ENCODE data around the gene LOC128125822.

GRCh38 chr6:63546697-63547096, 25.6 kb upstream of the LOC128125822 start:
- TF ChIP-seq EP300 (IDR thresholded peaks at IDR 0.05; ENCODE audit: borderline replicate concordance) (no peak), MAX (IDR thresholded peaks at IDR 0.05) (no peak), REST (IDR thresholded peaks at IDR 0.05; ENCODE audit: low read depth) (no peak), CREB1 (IDR thresholded peaks at IDR 0.05; ENCODE audit: low read depth) (no peak), RAD21 (IDR thresholded peaks at IDR 0.05; ENCODE audit: low read depth) (no peak), CEBPB (IDR thresholded peaks at IDR 0.05) (no peak), TEAD4 (IDR thresholded peaks at IDR 0.05) (no peak), FOXM1 (IDR thresholded peaks at IDR 0.05; ENCODE audit: borderline replicate concordance, low read depth) (no peak), EGR1 (IDR thresholded peaks at IDR 0.05) (no peak), TAF1 (IDR thresholded peaks at IDR 0.05; ENCODE audit: low read depth) (no peak), NFIC (IDR thresholded peaks at IDR 0.05) (no peak), YY1 (IDR thresholded peaks at IDR 0.05; ENCODE audit: low read depth) (no peak), TCF12 (IDR thresholded peaks at IDR 0.05; ENCODE audit: low read depth) (no peak), USF1 (IDR thresholded peaks at IDR 0.05) (no peak)

Measured in Ishikawa (cell line).